ENCODE results near the gene CDH6.

Gene CDH6

DNA sequence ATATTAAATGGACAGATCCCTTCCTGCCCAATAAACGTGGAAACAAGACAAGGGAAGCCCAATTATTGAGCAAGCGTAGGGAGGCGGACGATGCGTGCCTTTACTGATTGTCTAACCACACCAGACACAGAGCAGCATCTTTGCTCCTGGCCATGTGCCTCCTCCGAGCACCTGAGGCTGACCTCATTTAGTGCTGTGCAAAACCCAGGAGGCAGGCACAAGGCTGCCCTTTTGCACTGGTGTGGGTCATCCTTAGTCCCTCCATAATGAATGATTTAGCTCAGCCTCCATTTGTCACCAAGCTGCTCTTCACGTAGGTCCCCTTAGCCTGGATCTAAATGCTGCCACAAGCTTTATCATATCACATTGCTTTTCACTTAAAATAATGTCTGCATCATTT lies 24.1 kb upstream of the CDH6 start:
- no peaks in the 10 kb centered on the region for H3K36me3 ChIP-seq (ENCODE audit: insufficient read depth, low read length)
- H3F3A ChIP-seq (ENCODE audit: low read depth), result no peaks in the 10 kb centered on the region
- H3K27me3 ChIP-seq (ENCODE audit: insufficient read depth, low read length, poor library complexity, severe bottlenecking), result no peaks in the 10 kb centered on the region
- no peak overlapping the region for H3K4me3 ChIP-seq (ENCODE audit: low read length, poor library complexity, severe bottlenecking)
- TF ChIP-seq EZH2phosphoT487 (IDR thresholded peaks at IDR 0.05; ENCODE audit: borderline replicate concordance), result no peak
- TF ChIP-seq, protein P1, sequence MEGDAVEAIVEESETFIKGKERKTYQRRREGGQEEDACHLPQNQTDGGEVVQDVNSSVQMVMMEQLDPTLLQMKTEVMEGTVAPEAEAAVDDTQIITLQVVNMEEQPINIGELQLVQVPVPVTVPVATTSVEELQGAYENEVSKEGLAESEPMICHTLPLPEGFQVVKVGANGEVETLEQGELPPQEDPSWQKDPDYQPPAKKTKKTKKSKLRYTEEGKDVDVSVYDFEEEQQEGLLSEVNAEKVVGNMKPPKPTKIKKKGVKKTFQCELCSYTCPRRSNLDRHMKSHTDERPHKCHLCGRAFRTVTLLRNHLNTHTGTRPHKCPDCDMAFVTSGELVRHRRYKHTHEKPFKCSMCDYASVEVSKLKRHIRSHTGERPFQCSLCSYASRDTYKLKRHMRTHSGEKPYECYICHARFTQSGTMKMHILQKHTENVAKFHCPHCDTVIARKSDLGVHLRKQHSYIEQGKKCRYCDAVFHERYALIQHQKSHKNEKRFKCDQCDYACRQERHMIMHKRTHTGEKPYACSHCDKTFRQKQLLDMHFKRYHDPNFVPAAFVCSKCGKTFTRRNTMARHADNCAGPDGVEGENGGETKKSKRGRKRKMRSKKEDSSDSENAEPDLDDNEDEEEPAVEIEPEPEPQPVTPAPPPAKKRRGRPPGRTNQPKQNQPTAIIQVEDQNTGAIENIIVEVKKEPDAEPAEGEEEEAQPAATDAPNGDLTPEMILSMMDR (conservative IDR thresholded peaks at IDR 0.05; ENCODE audit: low read length), result no peak
- H3K4me1 ChIP-seq (ENCODE audit: insufficient read depth, low read length, poor library complexity, severe bottlenecking), result no peaks in the 10 kb centered on the region
- no peaks in the 10 kb centered on the region for H4K20me1 ChIP-seq (ENCODE audit: insufficient read depth, low read length, poor library complexity, severe bottlenecking)
- no peaks in the 10 kb centered on the region for H3K9me2 ChIP-seq (replicated peaks; ENCODE audit: low read depth, low read length)
- H3K9me3 ChIP-seq (ENCODE audit: insufficient read depth, low read depth, low read length), result no peaks in the 10 kb centered on the region
- H3K9ac ChIP-seq (ENCODE audit: low read depth, low read length, poor library complexity, severe bottlenecking), result no peak overlapping the region
- no peak overlapping the region for H3K4me2 ChIP-seq (ENCODE audit: low read depth, low read length, poor library complexity, severe bottlenecking)
- no peak overlapping the region for H2AFZ ChIP-seq (ENCODE audit: low read length)
- no peaks in the 10 kb centered on the region for H3K79me2 ChIP-seq (ENCODE audit: insufficient read depth, low read length)

GRCh38 chr5:31172881-31173280 lies 20.6 kb upstream of the CDH6 start:
- H4K20me1 ChIP-seq (ENCODE audit: insufficient read depth, low read length, poor library complexity, severe bottlenecking), result no peaks in the 10 kb centered on the region
- H3K79me2 ChIP-seq (ENCODE audit: insufficient read depth, low read length), result no peaks in the 10 kb centered on the region
- no peak overlapping the region for H3K9ac ChIP-seq (ENCODE audit: low read depth, low read length, poor library complexity, severe bottlenecking)
- no peaks in the 10 kb centered on the region for H3K27me3 ChIP-seq (ENCODE audit: insufficient read depth, low read length, poor library complexity, severe bottlenecking)
- H3K9me3 ChIP-seq (ENCODE audit: insufficient read depth, low read depth, low read length), result no peaks in the 10 kb centered on the region
- no peaks in the 10 kb centered on the region for H3F3A ChIP-seq (ENCODE audit: low read depth)
- no peaks in the 10 kb centered on the region for H3K9me2 ChIP-seq (replicated peaks; ENCODE audit: low read depth, low read length)
- H3K36me3 ChIP-seq (ENCODE audit: insufficient read depth, low read length), result no peaks in the 10 kb centered on the region
- H2AFZ ChIP-seq (ENCODE audit: low read length), result no peak overlapping the region
- no peaks in the 10 kb centered on the region for H3K4me1 ChIP-seq (ENCODE audit: insufficient read depth, low read length, poor library complexity, severe bottlenecking)
- no peak overlapping the region for H3K4me3 ChIP-seq (ENCODE audit: low read length, poor library complexity, severe bottlenecking)
- no peak overlapping the region for H3K4me2 ChIP-seq (ENCODE audit: low read depth, low read length, poor library complexity, severe bottlenecking)
- TF ChIP-seq EZH2phosphoT487 (IDR thresholded peaks at IDR 0.05; ENCODE audit: borderline replicate concordance), result no peak
- TF ChIP-seq, protein P1 (conservative IDR thresholded peaks at IDR 0.05; ENCODE audit: low read length), result no peak

GRCh38 chr5:31173614-31174013 lies 19.9 kb upstream of the CDH6 start:
- no peak overlapping the region for H3K4me2 ChIP-seq (ENCODE audit: low read depth, low read length, poor library complexity, severe bottlenecking)
- no peaks in the 10 kb centered on the region for H3K36me3 ChIP-seq (ENCODE audit: insufficient read depth, low read length)
- no peaks in the 10 kb centered on the region for H3K79me2 ChIP-seq (ENCODE audit: insufficient read depth, low read length)
- H2AFZ ChIP-seq (ENCODE audit: low read length), result no peak overlapping the region
- TF ChIP-seq, protein P1 (conservative IDR thresholded peaks at IDR 0.05; ENCODE audit: low read length), result no peak
- TF ChIP-seq EZH2phosphoT487 (IDR thresholded peaks at IDR 0.05; ENCODE audit: borderline replicate concordance), result no peak
- H3F3A ChIP-seq (ENCODE audit: low read depth), result no peaks in the 10 kb centered on the region
- H3K27me3 ChIP-seq (ENCODE audit: insufficient read depth, low read length, poor library complexity, severe bottlenecking), result no peaks in the 10 kb centered on the region
- H3K9me3 ChIP-seq (ENCODE audit: insufficient read depth, low read depth, low read length), result no peaks in the 10 kb centered on the region
- no peaks in the 10 kb centered on the region for H3K4me1 ChIP-seq (ENCODE audit: insufficient read depth, low read length, poor library complexity, severe bottlenecking)
- no peak overlapping the region for H3K9ac ChIP-seq (ENCODE audit: low read depth, low read length, poor library complexity, severe bottlenecking)
- no peaks in the 10 kb centered on the region for H3K9me2 ChIP-seq (replicated peaks; ENCODE audit: low read depth, low read length)
- H4K20me1 ChIP-seq (ENCODE audit: insufficient read depth, low read length, poor library complexity, severe bottlenecking), result no peaks in the 10 kb centered on the region
- H3K4me3 ChIP-seq (ENCODE audit: low read length, poor library complexity, severe bottlenecking), result no peak overlapping the region

Data from Loucy (cell line).